Spleen (tissue), 7 donors: Measurements from ENCODE around the gene IL18RAP.

ENCODE experiments used
- CTCF ChIP-seq, 11 experiments: fragments of 200-600 bp in 7 of 11; fragments of 450-650 bp in 4 of 11; sonication (generic) in 4 of 11; IDR thresholded peaks in 8 of 11; conservative IDR thresholded peaks in 3 of 11; 1 replicate in 7 of 11; 2 replicates in 4 of 11; pipeline versions ENCODE4 v1.4.0 to v1.8.0; 2016 to 2021; ENCODE audit warnings: antibody characterized with exemption in 11 of 11, inconsistent platforms in 4 of 11, mild to moderate bottlenecking in 1 of 11
- POLR2A ChIP-seq, 3 donors: fragments of 450-650 bp; IDR thresholded peaks; one replicate each; pipeline ENCODE4 v1.5.1; 2017; ENCODE audit warnings: antibody characterized with exemption in 3 of 3, mild to moderate bottlenecking in 1 of 3
- POLR2AphosphoS5 ChIP-seq, 3 donors: sonication (generic); formaldehyde crosslinking; IDR thresholded peaks; one replicate each; pipeline ENCODE4 v1.5.1; 2017; ENCODE audit warnings: antibody characterized with exemption in 3 of 3
- donor health status: DM: no; HTN: no; CAD: no; lungs with moderate emphysema.
- donor health status: DM: no; HTN: no; CAD: no.
- donor health status: DM: no; HTN: no; CAD: no.

- TF ChIP-seq CTCF (IDR thresholded peaks at IDR 0.05 in 8 of 11, conservative IDR thresholded peaks at IDR 0.05 in 3 of 11) (no peak), POLR2A (IDR thresholded peaks at IDR 0.05) (no peak), POLR2AphosphoS5 (IDR thresholded peaks at IDR 0.05) (no peak)
Observed at GRCh38 chr2:102486941-102487702, 64.2 kb downstream of the IL18RAP start.
